Glutamatergic neuron (in vitro differentiated cells): ENCODE measurements around the gene SYNE1. TPM values are rescaled to one million over a fixed set of nuclear protein-coding genes. Genes with fewer than 3 reads are reported as not detected.

Experiments used
- DNase-seq: peaks from one replicate; pipeline ENCODE4 v3.0.0; 2022
- H3K27ac Mint-ChIP-seq: one replicate; pipeline ENCODE4 v1.8.0; 2020; ENCODE audit warnings: mild to moderate bottlenecking, mixed read lengths, inconsistent platforms; ENCODE audit not compliant: unreplicated experiment
- H3K27me3 Mint-ChIP-seq: one replicate; pipeline ENCODE4 v1.8.0; 2020; ENCODE audit warnings: mild to moderate bottlenecking, moderate library complexity, mixed read lengths, inconsistent platforms; ENCODE audit not compliant: unreplicated experiment
- H3K36me3 Mint-ChIP-seq: one replicate; pipeline ENCODE4 v1.8.0; 2020; ENCODE audit warnings: mild to moderate bottlenecking, mixed read lengths, inconsistent platforms; ENCODE audit not compliant: unreplicated experiment
- H3K4me1 Mint-ChIP-seq: one replicate; pipeline ENCODE4 v1.8.0; 2020; ENCODE audit warnings: mild to moderate bottlenecking, low read depth, mixed read lengths, inconsistent platforms; ENCODE audit not compliant: unreplicated experiment
- H3K4me3 Mint-ChIP-seq: one replicate; pipeline ENCODE4 v1.8.0; 2020; ENCODE audit warnings: mild to moderate bottlenecking, mixed read lengths, inconsistent platforms; ENCODE audit not compliant: unreplicated experiment
- H3K9me3 Mint-ChIP-seq: one replicate; pipeline ENCODE4 v1.8.0; 2020; ENCODE audit warnings: mild to moderate bottlenecking, moderate library complexity, mixed read lengths, inconsistent platforms; ENCODE audit not compliant: unreplicated experiment
- total RNA-seq: library from RNA; stranded (reverse); fragmentation: NEBNext Ultra II Directional; extraction: Animal tissue kit (Norgen Biotek cat#: 25700); gene quantifications from one replicate; pipeline ENCODE4 v1.2.1, GENCODE V29; 2021; ENCODE audit not compliant: unreplicated experiment
- TF ChIP-seq, protein P1 (sequence below): fragments of 200-600 bp; sonication (generic); IDR thresholded peaks from one replicate; pipeline ENCODE4 v1.5.0; 2021; ENCODE audit not compliant: partially characterized antibody, unreplicated experiment

Gene SYNE1
- total RNA-seq, 1 donor from 2014 or later = 23.4 TPM

DNA sequence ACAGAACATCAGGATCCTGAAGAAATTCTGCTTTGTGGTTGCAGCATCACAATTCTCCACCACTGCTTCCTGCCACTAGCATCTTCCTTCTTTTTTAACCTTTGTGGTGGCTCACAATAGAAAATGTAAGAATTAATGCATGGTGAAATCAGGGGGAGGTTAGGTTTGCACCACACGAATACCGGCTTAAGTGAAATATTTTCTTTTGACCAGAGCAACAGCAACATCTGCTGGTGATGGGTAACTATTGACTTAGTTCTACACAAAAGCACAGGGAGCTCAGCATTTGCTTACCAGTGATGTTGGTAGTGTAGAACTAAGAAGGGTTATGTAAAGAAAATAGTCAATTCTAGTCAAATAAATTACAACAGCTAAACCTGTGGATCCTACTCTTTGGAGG is 280.5 kb downstream of the SYNE1 start:
- TF ChIP-seq, protein P1, sequence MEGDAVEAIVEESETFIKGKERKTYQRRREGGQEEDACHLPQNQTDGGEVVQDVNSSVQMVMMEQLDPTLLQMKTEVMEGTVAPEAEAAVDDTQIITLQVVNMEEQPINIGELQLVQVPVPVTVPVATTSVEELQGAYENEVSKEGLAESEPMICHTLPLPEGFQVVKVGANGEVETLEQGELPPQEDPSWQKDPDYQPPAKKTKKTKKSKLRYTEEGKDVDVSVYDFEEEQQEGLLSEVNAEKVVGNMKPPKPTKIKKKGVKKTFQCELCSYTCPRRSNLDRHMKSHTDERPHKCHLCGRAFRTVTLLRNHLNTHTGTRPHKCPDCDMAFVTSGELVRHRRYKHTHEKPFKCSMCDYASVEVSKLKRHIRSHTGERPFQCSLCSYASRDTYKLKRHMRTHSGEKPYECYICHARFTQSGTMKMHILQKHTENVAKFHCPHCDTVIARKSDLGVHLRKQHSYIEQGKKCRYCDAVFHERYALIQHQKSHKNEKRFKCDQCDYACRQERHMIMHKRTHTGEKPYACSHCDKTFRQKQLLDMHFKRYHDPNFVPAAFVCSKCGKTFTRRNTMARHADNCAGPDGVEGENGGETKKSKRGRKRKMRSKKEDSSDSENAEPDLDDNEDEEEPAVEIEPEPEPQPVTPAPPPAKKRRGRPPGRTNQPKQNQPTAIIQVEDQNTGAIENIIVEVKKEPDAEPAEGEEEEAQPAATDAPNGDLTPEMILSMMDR = no peak
- Mint-ChIP-seq H3K4me3 (no peak overlapping the region), H3K27me3 (no peaks in the 10 kb centered on the region), H3K36me3 (no peaks in the 10 kb centered on the region), H3K27ac (no peak overlapping the region), H3K9me3 (no peaks in the 10 kb centered on the region), H3K4me1 (no peaks in the 10 kb centered on the region)
- no peak for DNase-seq

DNA sequence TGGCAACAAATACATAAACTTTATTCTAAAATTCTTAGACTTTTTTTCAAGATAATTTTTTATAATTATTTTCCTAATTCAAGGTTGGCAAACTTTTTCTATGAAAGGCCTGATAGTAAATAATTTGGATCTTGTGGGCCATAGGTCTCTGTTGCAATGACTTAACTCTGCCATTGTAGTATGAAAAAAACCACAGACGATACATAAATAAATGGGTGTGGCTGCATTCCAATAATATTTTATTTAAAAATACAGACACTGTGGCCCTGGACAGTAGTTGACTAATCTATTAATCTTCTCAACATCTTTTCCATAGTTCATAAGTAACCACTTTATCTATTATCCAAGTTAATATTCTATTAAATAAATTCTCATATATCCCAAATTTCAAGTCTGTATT is 281.1 kb downstream of the SYNE1 start:
- Mint-ChIP-seq H3K27ac (no peak overlapping the region), H3K36me3 (no peaks in the 10 kb centered on the region), H3K4me1 (no peaks in the 10 kb centered on the region), H3K4me3 (no peak overlapping the region), H3K9me3 (no peaks in the 10 kb centered on the region), H3K27me3 (no peaks in the 10 kb centered on the region)
- TF ChIP-seq, protein P1 = no peak
- no peak for DNase-seq

DNA sequence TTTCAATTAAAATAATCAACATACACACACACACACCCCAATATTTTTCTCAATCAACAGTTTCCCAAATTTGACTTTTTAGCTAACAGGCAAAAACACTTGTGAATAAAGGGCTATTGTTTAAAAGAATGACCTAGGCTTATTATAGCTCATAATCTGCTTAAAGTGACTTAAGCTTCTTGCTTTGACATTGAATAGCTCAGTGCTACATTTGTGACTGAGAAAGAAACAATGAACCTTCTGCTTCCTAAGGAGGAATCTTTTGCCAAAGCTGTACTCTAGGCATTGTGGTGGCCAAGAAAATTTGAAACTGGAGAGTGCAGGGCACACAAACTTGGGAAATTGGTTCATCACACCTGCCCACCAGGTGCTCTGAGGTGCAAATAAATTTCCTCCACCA is 282.0 kb downstream of the SYNE1 start:
- H3K4me1 Mint-ChIP-seq = no peaks in the 10 kb centered on the region
- H3K27me3 Mint-ChIP-seq = no peaks in the 10 kb centered on the region
- H3K9me3 Mint-ChIP-seq = no peaks in the 10 kb centered on the region
- no peak for DNase-seq
- H3K27ac Mint-ChIP-seq = no peak overlapping the region
- no peak overlapping the region for H3K4me3 Mint-ChIP-seq
- H3K36me3 Mint-ChIP-seq = no peaks in the 10 kb centered on the region
- TF ChIP-seq, protein P1 = no peak

DNA sequence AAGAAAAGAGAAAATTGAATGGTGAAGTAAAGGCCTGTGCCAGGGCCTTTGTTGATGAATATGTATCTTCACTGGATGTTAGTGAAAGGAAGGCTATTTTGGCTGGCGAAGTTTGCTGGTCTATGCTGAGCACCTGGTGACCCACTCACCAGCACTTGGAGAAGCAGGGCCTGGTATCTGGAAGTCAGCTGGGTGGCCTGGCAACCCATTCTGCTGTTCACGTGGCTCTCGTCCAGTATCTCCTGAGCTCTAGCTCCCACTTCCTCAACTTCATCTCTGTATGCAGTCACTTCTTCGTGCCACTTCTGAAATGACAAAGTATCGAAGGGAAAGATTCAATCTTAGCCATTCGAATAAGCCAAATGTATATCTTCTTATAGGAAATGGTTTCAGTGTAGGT is 283.7 kb downstream of the SYNE1 start:
- Mint-ChIP-seq H3K36me3 (no peaks in the 10 kb centered on the region), H3K27me3 (no peaks in the 10 kb centered on the region), H3K4me1 (no peaks in the 10 kb centered on the region), H3K4me3 (no peak overlapping the region), H3K9me3 (no peaks in the 10 kb centered on the region), H3K27ac (no peak overlapping the region)
- DNase-seq = no peak
- TF ChIP-seq, protein P1 = no peak

DNA sequence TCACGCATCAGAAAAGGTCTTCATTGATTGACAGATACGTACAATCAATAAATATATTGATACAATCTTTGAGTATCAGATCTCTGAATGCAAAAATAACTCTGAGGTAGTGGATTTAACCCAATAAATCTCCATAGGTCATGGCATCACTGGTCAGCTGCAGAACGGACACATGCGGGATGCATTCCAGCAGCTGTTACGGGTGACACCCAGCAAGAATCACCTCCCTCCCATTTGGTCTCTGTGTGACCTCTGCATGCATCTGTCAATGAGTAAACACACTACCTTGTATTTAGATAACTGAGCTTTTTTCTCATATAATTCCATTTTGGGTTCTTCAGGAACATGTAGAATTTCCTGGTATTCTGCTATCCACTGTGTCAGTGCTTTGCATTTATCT is 285.4 kb downstream of the SYNE1 start:
- H3K27me3 Mint-ChIP-seq = no peaks in the 10 kb centered on the region
- H3K4me1 Mint-ChIP-seq = no peaks in the 10 kb centered on the region
- TF ChIP-seq, protein P1 = no peak
- H3K36me3 Mint-ChIP-seq = no peaks in the 10 kb centered on the region
- H3K27ac Mint-ChIP-seq = no peak overlapping the region
- no peaks in the 10 kb centered on the region for H3K9me3 Mint-ChIP-seq
- no peak for DNase-seq
- H3K4me3 Mint-ChIP-seq = no peak overlapping the region
